Measurements from ENCODE around the gene ARPP21.
A peak's percentile ranks its signal among the peaks of the same experiment; 100 is the strongest.

Gene ARPP21

DNA sequence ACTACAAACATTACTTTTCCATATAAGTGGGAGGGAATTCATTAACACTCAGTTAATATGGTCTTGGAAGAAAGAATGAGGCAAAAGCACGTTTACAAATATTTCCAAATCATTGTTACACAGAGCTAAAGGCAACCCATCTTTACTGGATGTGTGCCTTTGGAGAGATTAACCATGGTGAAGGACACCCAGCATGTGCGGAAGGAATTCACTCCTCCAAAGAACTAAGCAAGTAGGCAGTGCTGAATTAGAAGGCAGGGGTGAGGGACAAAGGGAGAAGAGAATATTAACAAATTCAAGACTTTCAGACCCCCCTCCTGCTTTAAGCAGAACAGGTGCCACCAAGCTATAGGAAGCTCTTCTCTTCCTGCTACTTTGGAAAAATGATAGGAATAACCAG is 10.1 kb downstream of the ARPP21 start:
- DNase-seq (ENCODE audit: low read depth): no peak
- H3K4me3 ChIP-seq (ENCODE audit: low read depth, low read length): no peak overlapping the region
- TF ChIP-seq, protein P1, sequence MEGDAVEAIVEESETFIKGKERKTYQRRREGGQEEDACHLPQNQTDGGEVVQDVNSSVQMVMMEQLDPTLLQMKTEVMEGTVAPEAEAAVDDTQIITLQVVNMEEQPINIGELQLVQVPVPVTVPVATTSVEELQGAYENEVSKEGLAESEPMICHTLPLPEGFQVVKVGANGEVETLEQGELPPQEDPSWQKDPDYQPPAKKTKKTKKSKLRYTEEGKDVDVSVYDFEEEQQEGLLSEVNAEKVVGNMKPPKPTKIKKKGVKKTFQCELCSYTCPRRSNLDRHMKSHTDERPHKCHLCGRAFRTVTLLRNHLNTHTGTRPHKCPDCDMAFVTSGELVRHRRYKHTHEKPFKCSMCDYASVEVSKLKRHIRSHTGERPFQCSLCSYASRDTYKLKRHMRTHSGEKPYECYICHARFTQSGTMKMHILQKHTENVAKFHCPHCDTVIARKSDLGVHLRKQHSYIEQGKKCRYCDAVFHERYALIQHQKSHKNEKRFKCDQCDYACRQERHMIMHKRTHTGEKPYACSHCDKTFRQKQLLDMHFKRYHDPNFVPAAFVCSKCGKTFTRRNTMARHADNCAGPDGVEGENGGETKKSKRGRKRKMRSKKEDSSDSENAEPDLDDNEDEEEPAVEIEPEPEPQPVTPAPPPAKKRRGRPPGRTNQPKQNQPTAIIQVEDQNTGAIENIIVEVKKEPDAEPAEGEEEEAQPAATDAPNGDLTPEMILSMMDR (IDR thresholded peaks at IDR 0.05; ENCODE audit: low read depth, low read length, missing control alignments): no peak

DNA sequence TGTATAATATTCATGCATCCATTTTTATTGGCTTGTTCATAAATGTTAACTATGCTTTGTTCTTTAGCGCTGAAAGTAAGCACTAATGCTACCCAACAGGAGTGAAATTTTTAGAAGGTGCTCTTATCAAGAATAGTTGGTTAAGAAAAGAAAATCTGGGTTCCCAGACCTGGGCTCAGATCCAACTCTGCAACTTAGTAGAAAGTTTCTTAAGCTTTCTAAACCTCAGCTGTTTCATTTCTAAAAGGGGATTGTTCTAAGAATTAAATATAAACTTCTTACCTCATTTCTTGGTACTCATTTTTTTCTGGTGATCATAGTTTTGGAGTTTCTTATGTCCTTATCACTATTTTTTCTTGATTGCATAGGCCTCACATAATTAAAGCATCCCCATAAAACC is 12.1 kb downstream of the ARPP21 start:
- H3K4me3 ChIP-seq (ENCODE audit: low read depth, low read length): no peak overlapping the region
- DNase-seq (ENCODE audit: low read depth): no peak
- TF ChIP-seq, protein P1 (IDR thresholded peaks at IDR 0.05; ENCODE audit: low read depth, low read length, missing control alignments): no peak

DNA sequence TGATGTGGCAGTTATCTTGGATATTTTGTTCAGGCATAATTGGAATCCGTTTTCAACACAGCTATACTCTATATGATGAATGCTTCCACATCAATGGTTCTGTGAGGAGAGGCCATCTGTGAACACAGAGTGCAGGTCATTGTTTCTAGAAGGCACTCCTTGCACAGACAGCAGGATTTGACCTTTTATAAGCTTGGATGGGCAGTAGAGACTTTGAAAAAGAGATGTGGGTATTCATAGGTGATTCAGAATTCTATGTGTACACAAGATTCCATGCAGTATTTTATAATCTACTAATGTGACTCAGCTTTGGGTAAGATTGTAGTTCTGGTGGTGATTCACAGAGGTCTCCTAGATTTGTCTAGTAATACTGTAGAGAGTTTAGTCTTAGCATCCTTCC is 12.5 kb downstream of the ARPP21 start:
- no peak for DNase-seq (ENCODE audit: low read depth)
- H3K4me3 ChIP-seq (ENCODE audit: low read depth, low read length): no peak overlapping the region
- TF ChIP-seq, protein P1 (IDR thresholded peaks at IDR 0.05; ENCODE audit: low read depth, low read length, missing control alignments): no peak

DNA sequence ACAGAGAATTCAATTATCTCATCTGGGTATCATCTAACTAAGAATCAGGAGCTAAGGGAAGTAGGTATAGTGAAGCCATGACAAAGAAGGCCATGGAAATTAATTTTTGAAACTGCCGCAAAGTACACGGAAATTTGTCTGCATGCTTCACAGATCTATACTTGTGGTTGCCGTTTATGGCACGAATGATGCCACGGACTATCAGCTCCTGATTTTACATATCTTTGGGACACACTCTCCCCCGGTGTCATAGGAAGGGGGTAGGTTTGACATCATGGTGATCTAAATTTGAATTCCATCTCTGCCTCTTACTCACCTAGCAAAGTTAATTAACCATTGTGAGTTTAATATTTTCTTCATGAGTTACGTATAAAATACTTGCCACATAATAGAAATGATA is 14.0 kb downstream of the ARPP21 start:
- TF ChIP-seq, protein P1 (IDR thresholded peaks at IDR 0.05; ENCODE audit: low read depth, low read length, missing control alignments): no peak
- DNase-seq (ENCODE audit: low read depth): no peak
- no peak overlapping the region for H3K4me3 ChIP-seq (ENCODE audit: low read depth, low read length)

DNA sequence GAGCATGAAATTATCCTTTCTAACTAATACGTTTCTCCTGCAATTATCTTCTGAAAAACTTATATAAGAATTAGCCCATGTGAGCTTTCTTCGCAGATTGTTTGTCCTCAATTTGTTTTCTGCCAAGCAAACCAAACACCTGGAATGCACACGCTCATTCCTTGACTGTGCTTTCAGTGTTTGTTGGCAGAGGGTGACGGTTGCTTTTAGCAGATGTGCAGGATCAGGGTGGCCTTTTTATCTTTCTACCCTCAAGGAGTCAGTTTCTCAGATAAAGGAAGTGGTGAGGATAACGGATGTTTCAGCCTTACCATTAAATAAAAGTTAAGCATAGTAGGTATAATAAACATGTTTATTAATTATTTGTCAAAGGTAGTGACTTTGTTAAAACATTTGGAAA is 15.2 kb downstream of the ARPP21 start:
- TF ChIP-seq, protein P1 (IDR thresholded peaks at IDR 0.05; ENCODE audit: low read depth, low read length, missing control alignments): no peak
- no peak overlapping the region for H3K4me3 ChIP-seq (ENCODE audit: low read depth, low read length)
- no peak for DNase-seq (ENCODE audit: low read depth)

DNA sequence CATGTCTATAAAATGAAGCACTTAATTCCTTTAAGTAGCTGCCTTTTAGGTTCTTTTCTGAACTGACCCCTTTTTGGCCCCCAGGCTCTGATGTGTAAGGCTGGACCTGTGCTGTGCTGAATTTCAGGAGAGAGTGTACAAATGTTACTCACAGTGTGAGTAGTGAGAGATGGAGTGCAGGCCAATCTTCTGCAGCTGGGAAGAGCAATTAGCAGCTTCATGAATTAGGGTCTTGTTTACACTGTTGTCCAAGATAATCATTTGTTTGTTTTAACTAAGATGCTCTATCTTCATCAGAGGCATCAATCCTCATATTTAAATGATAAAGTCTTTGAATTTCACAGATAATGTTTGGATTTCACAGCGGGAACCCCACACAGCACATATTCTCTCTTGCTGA is 19.4 kb downstream of the ARPP21 start:
- no peak for DNase-seq (ENCODE audit: low read depth)
- H3K4me3 ChIP-seq (ENCODE audit: low read depth, low read length): no peak overlapping the region
- TF ChIP-seq, protein P1 (IDR thresholded peaks at IDR 0.05; ENCODE audit: low read depth, low read length, missing control alignments): no peak

DNA sequence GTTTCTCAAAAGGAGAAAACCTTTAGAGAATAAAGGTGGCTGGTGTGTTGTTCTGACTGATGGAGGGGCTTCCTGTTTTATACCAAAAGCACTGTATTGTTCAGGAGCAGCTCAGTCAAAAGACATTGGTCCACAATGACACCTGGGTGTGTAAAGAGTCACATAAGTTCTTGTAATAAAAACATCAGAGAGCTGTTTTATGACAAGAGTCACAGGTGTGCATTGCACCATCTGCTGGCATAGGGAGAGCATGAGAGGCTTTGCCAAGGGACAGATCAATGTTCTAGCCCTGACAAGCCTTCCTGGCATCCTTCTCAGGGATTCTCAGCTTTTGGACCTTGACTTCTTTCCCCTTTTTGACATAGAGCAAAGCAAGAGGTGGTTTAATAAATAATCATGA is 20.4 kb downstream of the ARPP21 start:
- TF ChIP-seq, protein P1 (IDR thresholded peaks at IDR 0.05; ENCODE audit: low read depth, low read length, missing control alignments): peak; percentile 34
- no peak for DNase-seq (ENCODE audit: low read depth)
- no peak overlapping the region for H3K4me3 ChIP-seq (ENCODE audit: low read depth, low read length)
